K562 (cell line): ENCODE measurements around the gene NPC1. TPM values are rescaled to one million over a fixed set of nuclear protein-coding genes. Genes with fewer than 3 reads are reported as not detected.

Experiments used
- HDAC1 ChIP-seq, 2 experiments: fragments of 450-650 bp; IDR thresholded peaks; 2 replicates each; pipeline ENCODE4 v1.6.1; 2016 to 2017; ENCODE audit warnings: inconsistent platforms in 1 of 2, mild to moderate bottlenecking in 1 of 2, moderate library complexity in 1 of 2
- KLF10 ChIP-seq: fragments of 250-450 bp; sonication (Bioruptor Pico); IDR thresholded peaks from 2 replicates; pipeline ENCODE4 v1.6.1; 2021; ENCODE audit warnings: matching md5 sums
- RB1 ChIP-seq: fragments of 450-650 bp; IDR thresholded peaks from 2 replicates; pipeline ENCODE4 v1.6.1; 2017; ENCODE audit warnings: low read depth, mild to moderate bottlenecking
- SREBF1 ChIP-seq: fragments of 150-350 bp; IDR thresholded peaks from 2 replicates; pipeline ENCODE4 v1.6.1; 2014; ENCODE audit warnings: antibody characterized with exemption, low read depth, low read length, borderline replicate concordance
- ZBED1 ChIP-seq: IDR thresholded peaks from 2 replicates; pipeline ENCODE4 v1.6.1; 2014
- ZNF165 ChIP-seq: fragments of 250-450 bp; sonication (Bioruptor Pico); IDR thresholded peaks from 2 replicates; pipeline ENCODE4 v1.4.0; 2020; ENCODE audit warnings: borderline replicate concordance
- ZNF75A ChIP-seq: fragments of 450-650 bp; formaldehyde crosslinking; IDR thresholded peaks from 2 replicates; pipeline ENCODE4 v1.4.0; 2020; ENCODE audit warnings: mild to moderate bottlenecking
- polyA plus RNA-seq, 8 experiments: library from polyadenylated mRNA; depleted of rRNA in 4 of 8; stranded (reverse) in 5 of 8; unstranded in 3 of 8; fragments of >200 nt; fragmentation: Nextera tagmentation in 2 of 8; fragmentation: Illumina TruSeq in 1 of 8; extraction: Ambion mirVana in 2 of 8; extraction: Trizol in 1 of 8; gene quantifications; 2 replicates each; pipeline versions ENCODE4 v1.2.1 to v1.2.3, GENCODE V29; 2011 to 2014; ENCODE audit warnings: inconsistent platforms in 1 of 8, missing spikeins in 1 of 8
- total RNA-seq, 7 experiments: library from RNA; depleted of rRNA in 6 of 7; stranded (reverse); fragments of >200 nt in 6 of 7; fragmentation: Illumina TruSeq in 2 of 7; extraction: Trizol in 2 of 7; gene quantifications; 2 replicates each; pipeline versions ENCODE4 v1.2.1 to v1.2.3, GENCODE V29; 2011 to 2021; ENCODE audit warnings: low replicate concordance in 1 of 7
- TF ChIP-seq, protein P1 (sequence below): sonication (generic); formaldehyde crosslinking; IDR thresholded peaks from 2 replicates; pipeline ENCODE4 v1.8.0; 2023; ENCODE audit warnings: mild to moderate bottlenecking, missing genetic modification reagents
- TF ChIP-seq, protein P2 (sequence below): fragments of 450-650 bp; IDR thresholded peaks from 2 replicates; pipeline ENCODE4 v1.6.1; 2016; ENCODE audit warnings: mild to moderate bottlenecking
- TF ChIP-seq, protein P3 (sequence below): fragments of 450-650 bp; formaldehyde crosslinking; IDR thresholded peaks from 2 replicates; pipeline ENCODE4 v1.4.0; 2022; ENCODE audit warnings: missing genetic modification characterization
- TF ChIP-seq, protein P4 (sequence below): fragments of 450-650 bp; IDR thresholded peaks from 2 replicates; pipeline ENCODE4 v1.6.1; 2018; ENCODE audit not compliant: partially characterized antibody
- TF ChIP-seq, protein P5 (sequence below): fragments of 250-450 bp; sonication (Bioruptor Pico); IDR thresholded peaks from 2 replicates; pipeline ENCODE4 v1.9.0; 2021; ENCODE audit warnings: mild to moderate bottlenecking

The NPC1 gene
- total and polyA plus RNA-seq, 9 of the 15 experiments (the other 6 are each of a cell fraction or from before 2014, with no cell fraction given) = 17.1 to 45.9 (median 27.6) TPM

DNA sequence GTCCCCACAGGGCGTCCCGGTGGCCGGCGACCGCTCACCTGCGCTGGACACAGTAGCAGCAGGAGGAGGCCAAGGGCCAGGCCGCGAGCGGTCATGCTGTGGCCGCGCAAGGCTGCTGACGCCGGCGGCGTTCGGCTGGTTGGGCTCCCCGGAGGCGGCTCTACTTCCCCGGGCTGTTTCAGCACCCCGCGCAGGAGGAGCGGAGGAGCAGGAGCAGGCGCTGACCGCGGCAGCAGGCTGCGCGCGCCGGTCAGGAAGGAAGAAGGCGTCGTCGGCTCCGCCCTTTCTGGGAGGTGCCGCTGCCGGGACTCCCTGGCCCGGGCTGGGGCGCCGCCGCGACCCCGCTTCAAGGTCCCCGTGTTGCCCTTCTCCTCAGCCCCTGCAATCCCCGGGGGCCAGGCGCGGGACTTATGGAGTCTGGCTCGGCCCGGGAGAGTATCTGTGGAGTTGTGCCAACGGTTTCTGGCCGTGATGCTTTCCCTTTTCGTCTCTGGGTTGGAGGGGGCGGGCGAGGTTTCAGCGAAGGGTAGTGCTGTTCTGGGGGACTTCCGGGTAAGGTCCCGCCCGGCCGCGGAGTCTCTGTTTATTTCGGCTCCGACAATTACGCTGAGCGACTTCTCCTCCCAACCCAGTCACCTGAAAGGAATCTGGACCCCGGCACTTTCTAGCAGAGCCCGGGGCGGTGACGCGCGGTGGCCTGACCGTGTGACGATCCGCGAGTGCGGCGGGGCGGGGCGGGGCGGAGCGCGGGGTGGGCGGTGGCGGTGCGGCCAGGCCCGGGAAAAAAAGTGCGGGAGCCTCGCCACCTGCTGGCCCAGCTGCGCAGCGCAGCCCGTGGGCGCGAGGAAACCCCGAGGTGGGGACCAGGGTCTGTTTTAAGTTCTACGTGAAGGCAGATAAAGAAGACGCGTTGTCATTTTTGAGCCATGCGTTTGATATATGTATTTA is at the start of gene NPC1 (continued):
- TF ChIP-seq HDAC1 (IDR thresholded peaks at IDR 0.05) (peak; percentile 22 to 87; a peak in 3 of 4 replicates), ZBED1 (peak; percentile 39), ZNF165 (0 out of 2 replicates have a peak, but pooled peaks have one; percentile 10), ZNF75A (CRISPR knock-in tag) (0 out of 2 replicates have a peak, but pooled peaks have one; percentile 37), SREBF1 (peak; percentile 89), KLF10 (CRISPR knock-in tag) (no peak), RB1 (peak; percentile 84)
- TF ChIP-seq, protein P1, sequence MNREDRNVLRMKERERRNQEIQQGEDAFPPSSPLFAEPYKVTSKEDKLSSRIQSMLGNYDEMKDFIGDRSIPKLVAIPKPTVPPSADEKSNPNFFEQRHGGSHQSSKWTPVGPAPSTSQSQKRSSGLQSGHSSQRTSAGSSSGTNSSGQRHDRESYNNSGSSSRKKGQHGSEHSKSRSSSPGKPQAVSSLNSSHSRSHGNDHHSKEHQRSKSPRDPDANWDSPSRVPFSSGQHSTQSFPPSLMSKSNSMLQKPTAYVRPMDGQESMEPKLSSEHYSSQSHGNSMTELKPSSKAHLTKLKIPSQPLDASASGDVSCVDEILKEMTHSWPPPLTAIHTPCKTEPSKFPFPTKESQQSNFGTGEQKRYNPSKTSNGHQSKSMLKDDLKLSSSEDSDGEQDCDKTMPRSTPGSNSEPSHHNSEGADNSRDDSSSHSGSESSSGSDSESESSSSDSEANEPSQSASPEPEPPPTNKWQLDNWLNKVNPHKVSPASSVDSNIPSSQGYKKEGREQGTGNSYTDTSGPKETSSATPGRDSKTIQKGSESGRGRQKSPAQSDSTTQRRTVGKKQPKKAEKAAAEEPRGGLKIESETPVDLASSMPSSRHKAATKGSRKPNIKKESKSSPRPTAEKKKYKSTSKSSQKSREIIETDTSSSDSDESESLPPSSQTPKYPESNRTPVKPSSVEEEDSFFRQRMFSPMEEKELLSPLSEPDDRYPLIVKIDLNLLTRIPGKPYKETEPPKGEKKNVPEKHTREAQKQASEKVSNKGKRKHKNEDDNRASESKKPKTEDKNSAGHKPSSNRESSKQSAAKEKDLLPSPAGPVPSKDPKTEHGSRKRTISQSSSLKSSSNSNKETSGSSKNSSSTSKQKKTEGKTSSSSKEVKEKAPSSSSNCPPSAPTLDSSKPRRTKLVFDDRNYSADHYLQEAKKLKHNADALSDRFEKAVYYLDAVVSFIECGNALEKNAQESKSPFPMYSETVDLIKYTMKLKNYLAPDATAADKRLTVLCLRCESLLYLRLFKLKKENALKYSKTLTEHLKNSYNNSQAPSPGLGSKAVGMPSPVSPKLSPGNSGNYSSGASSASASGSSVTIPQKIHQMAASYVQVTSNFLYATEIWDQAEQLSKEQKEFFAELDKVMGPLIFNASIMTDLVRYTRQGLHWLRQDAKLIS (CRISPR knock-in tag) = peak; percentile 60; the same call in 1 of the 2 replicates
- TF ChIP-seq, protein P2, sequence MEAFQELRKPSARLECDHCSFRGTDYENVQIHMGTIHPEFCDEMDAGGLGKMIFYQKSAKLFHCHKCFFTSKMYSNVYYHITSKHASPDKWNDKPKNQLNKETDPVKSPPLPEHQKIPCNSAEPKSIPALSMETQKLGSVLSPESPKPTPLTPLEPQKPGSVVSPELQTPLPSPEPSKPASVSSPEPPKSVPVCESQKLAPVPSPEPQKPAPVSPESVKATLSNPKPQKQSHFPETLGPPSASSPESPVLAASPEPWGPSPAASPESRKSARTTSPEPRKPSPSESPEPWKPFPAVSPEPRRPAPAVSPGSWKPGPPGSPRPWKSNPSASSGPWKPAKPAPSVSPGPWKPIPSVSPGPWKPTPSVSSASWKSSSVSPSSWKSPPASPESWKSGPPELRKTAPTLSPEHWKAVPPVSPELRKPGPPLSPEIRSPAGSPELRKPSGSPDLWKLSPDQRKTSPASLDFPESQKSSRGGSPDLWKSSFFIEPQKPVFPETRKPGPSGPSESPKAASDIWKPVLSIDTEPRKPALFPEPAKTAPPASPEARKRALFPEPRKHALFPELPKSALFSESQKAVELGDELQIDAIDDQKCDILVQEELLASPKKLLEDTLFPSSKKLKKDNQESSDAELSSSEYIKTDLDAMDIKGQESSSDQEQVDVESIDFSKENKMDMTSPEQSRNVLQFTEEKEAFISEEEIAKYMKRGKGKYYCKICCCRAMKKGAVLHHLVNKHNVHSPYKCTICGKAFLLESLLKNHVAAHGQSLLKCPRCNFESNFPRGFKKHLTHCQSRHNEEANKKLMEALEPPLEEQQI = no peak
- TF ChIP-seq, protein P3, sequence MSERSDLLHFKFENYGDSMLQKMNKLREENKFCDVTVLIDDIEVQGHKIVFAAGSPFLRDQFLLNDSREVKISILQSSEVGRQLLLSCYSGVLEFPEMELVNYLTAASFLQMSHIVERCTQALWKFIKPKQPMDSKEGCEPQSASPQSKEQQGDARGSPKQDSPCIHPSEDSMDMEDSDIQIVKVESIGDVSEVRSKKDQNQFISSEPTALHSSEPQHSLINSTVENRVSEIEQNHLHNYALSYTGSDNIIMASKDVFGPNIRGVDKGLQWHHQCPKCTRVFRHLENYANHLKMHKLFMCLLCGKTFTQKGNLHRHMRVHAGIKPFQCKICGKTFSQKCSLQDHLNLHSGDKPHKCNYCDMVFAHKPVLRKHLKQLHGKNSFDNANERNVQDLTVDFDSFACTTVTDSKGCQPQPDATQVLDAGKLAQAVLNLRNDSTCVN (CRISPR knock-in tag) = 0 out of 2 replicates have a peak, but pooled peaks have one; percentile 29
- TF ChIP-seq, protein P4, sequence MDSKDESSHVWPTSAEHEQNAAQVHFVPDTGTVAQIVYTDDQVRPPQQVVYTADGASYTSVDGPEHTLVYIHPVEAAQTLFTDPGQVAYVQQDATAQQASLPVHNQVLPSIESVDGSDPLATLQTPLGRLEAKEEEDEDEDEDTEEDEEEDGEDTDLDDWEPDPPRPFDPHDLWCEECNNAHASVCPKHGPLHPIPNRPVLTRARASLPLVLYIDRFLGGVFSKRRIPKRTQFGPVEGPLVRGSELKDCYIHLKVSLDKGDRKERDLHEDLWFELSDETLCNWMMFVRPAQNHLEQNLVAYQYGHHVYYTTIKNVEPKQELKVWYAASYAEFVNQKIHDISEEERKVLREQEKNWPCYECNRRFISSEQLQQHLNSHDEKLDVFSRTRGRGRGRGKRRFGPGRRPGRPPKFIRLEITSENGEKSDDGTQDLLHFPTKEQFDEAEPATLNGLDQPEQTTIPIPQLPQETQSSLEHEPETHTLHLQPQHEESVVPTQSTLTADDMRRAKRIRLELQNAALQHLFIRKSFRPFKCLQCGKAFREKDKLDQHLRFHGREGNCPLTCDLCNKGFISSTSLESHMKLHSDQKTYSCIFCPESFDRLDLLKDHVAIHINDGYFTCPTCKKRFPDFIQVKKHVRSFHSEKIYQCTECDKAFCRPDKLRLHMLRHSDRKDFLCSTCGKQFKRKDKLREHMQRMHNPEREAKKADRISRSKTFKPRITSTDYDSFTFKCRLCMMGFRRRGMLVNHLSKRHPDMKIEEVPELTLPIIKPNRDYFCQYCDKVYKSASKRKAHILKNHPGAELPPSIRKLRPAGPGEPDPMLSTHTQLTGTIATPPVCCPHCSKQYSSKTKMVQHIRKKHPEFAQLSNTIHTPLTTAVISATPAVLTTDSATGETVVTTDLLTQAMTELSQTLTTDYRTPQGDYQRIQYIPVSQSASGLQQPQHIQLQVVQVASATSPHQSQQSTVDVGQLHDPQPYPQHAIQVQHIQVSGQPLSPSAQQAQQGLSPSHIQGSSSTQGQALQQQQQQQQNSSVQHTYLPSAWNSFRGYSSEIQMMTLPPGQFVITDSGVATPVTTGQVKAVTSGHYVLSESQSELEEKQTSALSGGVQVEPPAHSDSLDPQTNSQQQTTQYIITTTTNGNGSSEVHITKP = no peak
- TF ChIP-seq, protein P5, sequence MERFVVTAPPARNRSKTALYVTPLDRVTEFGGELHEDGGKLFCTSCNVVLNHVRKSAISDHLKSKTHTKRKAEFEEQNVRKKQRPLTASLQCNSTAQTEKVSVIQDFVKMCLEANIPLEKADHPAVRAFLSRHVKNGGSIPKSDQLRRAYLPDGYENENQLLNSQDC (CRISPR knock-in tag) = 0 out of 2 replicates have a peak, but pooled peaks have one; percentile 16
